ENCODE data around the gene SKA2.

Gene SKA2, protein sequence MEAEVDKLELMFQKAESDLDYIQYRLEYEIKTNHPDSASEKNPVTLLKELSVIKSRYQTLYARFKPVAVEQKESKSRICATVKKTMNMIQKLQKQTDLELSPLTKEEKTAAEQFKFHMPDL

DNA sequence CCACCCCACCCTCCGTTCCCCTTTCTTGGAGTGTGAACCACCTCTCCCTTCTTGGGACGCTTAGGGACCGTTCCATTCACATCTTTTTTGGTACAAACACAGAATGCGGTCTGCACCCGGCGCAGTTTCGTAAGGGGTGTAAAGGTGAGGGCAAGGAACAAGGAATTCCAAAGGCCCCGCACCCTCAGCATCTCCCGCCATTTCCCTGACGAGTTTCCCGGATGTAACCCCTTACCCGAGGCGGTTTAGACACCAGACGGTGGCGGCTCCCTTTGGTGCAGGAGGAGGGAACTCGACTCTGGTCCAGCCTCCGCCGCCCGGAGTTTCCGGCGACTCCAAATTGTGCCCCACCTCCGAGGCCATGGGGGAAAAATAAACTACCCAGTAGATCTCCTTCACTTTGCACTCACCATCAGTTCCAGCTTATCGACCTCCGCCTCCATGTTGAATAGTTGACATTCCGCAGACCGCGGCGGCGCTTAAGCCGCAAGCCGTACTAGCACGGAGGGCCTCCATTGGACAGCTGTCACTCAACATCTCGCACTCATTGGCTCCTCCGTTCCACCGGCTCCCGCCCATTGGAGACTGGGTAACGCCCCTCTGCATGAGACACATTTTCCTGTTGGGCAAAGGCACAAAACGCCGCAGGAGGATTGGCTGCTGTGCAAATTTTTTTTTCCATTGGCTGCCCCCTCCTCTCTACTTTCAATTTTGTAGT lies at the start of gene SKA2:
Gene SKA2, minus strand, starts transcription at position 466 of the 718 bp plus-strand sequence. Its CDS starts 23 bp downstream, at position 443.
- peak; percentile 82 for TF ChIP-seq TAF1 (IDR thresholded peaks at IDR 0.05; ENCODE audit: low read depth)
- no peak for TF ChIP-seq CEBPB (IDR thresholded peaks at IDR 0.05)
- peak; percentile 98 for TF ChIP-seq TEAD4 (IDR thresholded peaks at IDR 0.05)
- TF ChIP-seq, protein P1, sequence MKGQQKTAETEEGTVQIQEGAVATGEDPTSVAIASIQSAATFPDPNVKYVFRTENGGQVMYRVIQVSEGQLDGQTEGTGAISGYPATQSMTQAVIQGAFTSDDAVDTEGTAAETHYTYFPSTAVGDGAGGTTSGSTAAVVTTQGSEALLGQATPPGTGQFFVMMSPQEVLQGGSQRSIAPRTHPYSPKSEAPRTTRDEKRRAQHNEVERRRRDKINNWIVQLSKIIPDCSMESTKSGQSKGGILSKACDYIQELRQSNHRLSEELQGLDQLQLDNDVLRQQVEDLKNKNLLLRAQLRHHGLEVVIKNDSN (IDR thresholded peaks at IDR 0.05): no peak
- no peak for TF ChIP-seq ZBTB7A (IDR thresholded peaks at IDR 0.05; ENCODE audit: low read depth)
- no peak; the same call in 1 of the 2 replicates for TF ChIP-seq CREB1 (IDR thresholded peaks at IDR 0.05; ENCODE audit: low read depth)
- no peak for TF ChIP-seq NFIC (IDR thresholded peaks at IDR 0.05)
- no peak for TF ChIP-seq RAD21 (IDR thresholded peaks at IDR 0.05; ENCODE audit: low read depth)
- TF ChIP-seq EP300 (IDR thresholded peaks at IDR 0.05; ENCODE audit: borderline replicate concordance): peak; percentile 12; the same call in 1 of the 2 replicates
- TF ChIP-seq YY1 (IDR thresholded peaks at IDR 0.05; ENCODE audit: low read depth): peak; percentile 92
- 0 out of 2 replicates have a peak, but pooled peaks have one; percentile 13 for TF ChIP-seq EGR1 (IDR thresholded peaks at IDR 0.05)
- TF ChIP-seq, protein P2, sequence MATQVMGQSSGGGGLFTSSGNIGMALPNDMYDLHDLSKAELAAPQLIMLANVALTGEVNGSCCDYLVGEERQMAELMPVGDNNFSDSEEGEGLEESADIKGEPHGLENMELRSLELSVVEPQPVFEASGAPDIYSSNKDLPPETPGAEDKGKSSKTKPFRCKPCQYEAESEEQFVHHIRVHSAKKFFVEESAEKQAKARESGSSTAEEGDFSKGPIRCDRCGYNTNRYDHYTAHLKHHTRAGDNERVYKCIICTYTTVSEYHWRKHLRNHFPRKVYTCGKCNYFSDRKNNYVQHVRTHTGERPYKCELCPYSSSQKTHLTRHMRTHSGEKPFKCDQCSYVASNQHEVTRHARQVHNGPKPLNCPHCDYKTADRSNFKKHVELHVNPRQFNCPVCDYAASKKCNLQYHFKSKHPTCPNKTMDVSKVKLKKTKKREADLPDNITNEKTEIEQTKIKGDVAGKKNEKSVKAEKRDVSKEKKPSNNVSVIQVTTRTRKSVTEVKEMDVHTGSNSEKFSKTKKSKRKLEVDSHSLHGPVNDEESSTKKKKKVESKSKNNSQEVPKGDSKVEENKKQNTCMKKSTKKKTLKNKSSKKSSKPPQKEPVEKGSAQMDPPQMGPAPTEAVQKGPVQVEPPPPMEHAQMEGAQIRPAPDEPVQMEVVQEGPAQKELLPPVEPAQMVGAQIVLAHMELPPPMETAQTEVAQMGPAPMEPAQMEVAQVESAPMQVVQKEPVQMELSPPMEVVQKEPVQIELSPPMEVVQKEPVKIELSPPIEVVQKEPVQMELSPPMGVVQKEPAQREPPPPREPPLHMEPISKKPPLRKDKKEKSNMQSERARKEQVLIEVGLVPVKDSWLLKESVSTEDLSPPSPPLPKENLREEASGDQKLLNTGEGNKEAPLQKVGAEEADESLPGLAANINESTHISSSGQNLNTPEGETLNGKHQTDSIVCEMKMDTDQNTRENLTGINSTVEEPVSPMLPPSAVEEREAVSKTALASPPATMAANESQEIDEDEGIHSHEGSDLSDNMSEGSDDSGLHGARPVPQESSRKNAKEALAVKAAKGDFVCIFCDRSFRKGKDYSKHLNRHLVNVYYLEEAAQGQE (IDR thresholded peaks at IDR 0.05; ENCODE audit: low read depth): no peak
- TF ChIP-seq, protein P3, sequence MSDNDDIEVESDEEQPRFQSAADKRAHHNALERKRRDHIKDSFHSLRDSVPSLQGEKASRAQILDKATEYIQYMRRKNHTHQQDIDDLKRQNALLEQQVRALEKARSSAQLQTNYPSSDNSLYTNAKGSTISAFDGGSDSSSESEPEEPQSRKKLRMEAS (IDR thresholded peaks at IDR 0.05): peak; percentile 21; the same call in 1 of the 2 replicates
- peak; percentile 58 for TF ChIP-seq TCF12 (IDR thresholded peaks at IDR 0.05; ENCODE audit: low read depth)
- no peak for TF ChIP-seq FOXM1 (IDR thresholded peaks at IDR 0.05; ENCODE audit: borderline replicate concordance, low read depth)

DNA sequence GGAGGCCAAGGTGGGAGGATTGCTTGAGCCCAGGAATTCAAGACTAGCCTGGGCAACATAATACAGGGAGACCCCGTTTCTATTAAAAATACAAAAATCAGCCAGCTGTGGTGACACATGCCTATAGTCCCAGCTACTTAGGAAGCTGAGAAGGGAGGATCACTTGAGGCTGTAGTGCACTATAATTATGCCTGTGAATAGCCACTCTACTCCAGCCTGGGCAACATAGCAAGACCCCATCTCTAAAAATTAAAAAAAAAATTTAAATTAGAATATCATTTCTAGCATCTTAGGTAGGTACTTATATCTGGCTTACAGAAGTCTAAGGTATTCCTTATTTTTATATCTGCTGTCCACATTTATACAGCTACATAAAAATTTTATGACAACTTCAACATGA lies 47.3 kb upstream of the SKA2 start:
- TF ChIP-seq RAD21 (IDR thresholded peaks at IDR 0.05; ENCODE audit: low read depth) (no peak), ZBTB7A (IDR thresholded peaks at IDR 0.05; ENCODE audit: low read depth) (no peak), NFIC (IDR thresholded peaks at IDR 0.05) (no peak), TAF1 (IDR thresholded peaks at IDR 0.05; ENCODE audit: low read depth) (no peak), FOXM1 (IDR thresholded peaks at IDR 0.05; ENCODE audit: borderline replicate concordance, low read depth) (no peak), TCF12 (IDR thresholded peaks at IDR 0.05; ENCODE audit: low read depth) (no peak), YY1 (IDR thresholded peaks at IDR 0.05; ENCODE audit: low read depth) (no peak), TEAD4 (IDR thresholded peaks at IDR 0.05) (no peak), CREB1 (IDR thresholded peaks at IDR 0.05; ENCODE audit: low read depth) (no peak), EGR1 (IDR thresholded peaks at IDR 0.05) (no peak), CEBPB (IDR thresholded peaks at IDR 0.05) (no peak)
- TF ChIP-seq, protein P3 (IDR thresholded peaks at IDR 0.05): no peak
- TF ChIP-seq, protein P1 (IDR thresholded peaks at IDR 0.05): no peak
- TF ChIP-seq, protein P2 (IDR thresholded peaks at IDR 0.05; ENCODE audit: low read depth): no peak

DNA sequence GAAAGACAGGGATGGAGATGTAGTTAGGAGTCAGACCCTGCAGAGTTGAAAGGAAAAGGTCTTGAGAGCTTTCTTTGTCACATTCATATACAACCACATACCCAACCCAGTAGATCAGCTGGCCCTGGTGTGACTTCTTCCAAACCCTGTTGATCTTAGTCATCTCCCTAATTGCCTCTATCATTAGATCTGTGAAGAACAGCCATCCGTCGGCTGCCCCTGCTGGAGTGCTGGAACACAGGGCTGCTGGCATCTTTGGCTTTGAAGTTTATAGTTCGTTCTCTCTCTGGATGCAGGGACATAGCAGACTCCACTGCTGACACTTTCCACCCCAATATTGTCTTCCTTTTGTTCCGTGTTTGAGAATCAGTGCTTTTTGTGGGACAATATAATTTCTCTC lies 44.4 kb upstream of the SKA2 start:
- no peak for TF ChIP-seq YY1 (IDR thresholded peaks at IDR 0.05; ENCODE audit: low read depth)
- TF ChIP-seq EGR1 (IDR thresholded peaks at IDR 0.05): no peak
- TF ChIP-seq CREB1 (IDR thresholded peaks at IDR 0.05; ENCODE audit: low read depth): no peak
- TF ChIP-seq FOXM1 (IDR thresholded peaks at IDR 0.05; ENCODE audit: borderline replicate concordance, low read depth): no peak
- no peak for TF ChIP-seq TEAD4 (IDR thresholded peaks at IDR 0.05)
- no peak for TF ChIP-seq CEBPB (IDR thresholded peaks at IDR 0.05)
- TF ChIP-seq TAF1 (IDR thresholded peaks at IDR 0.05; ENCODE audit: low read depth): no peak
- TF ChIP-seq, protein P1 (IDR thresholded peaks at IDR 0.05): no peak
- TF ChIP-seq EP300 (IDR thresholded peaks at IDR 0.05; ENCODE audit: borderline replicate concordance): no peak
- no peak for TF ChIP-seq NFIC (IDR thresholded peaks at IDR 0.05)
- no peak for TF ChIP-seq RAD21 (IDR thresholded peaks at IDR 0.05; ENCODE audit: low read depth)
- TF ChIP-seq, protein P2 (IDR thresholded peaks at IDR 0.05; ENCODE audit: low read depth): no peak
- TF ChIP-seq TCF12 (IDR thresholded peaks at IDR 0.05; ENCODE audit: low read depth): no peak
